Subcutaneous adipose tissue (tissue), 4 donors: ENCODE results near the gene PLXNC1. TPM values are rescaled to one million over a fixed set of nuclear protein-coding genes. Genes with fewer than 3 reads are reported as not detected.

ENCODE experiments used
- CTCF ChIP-seq: fragments of 450-650 bp; IDR thresholded peaks from one replicate; pipeline ENCODE4 v1.5.1; 2016; ENCODE audit warnings: low read depth, mild to moderate bottlenecking, control low read depth, antibody characterized with exemption, moderate library complexity
- total RNA-seq, 4 donors: library from RNA; depleted of rRNA; stranded (reverse); fragments of >200 nt; gene quantifications; one replicate each; pipeline ENCODE4 v1.1.0, GENCODE V29; 2016

The PLXNC1 gene
- total RNA-seq, 4 donors from 2014 or later, result 5.7 to 32.3 (median 8.1) TPM

- no peak for TF ChIP-seq CTCF
These were observed 96.1 kb downstream of the PLXNC1 start for GRCh38 chr12:94244165-94245133.

DNA sequence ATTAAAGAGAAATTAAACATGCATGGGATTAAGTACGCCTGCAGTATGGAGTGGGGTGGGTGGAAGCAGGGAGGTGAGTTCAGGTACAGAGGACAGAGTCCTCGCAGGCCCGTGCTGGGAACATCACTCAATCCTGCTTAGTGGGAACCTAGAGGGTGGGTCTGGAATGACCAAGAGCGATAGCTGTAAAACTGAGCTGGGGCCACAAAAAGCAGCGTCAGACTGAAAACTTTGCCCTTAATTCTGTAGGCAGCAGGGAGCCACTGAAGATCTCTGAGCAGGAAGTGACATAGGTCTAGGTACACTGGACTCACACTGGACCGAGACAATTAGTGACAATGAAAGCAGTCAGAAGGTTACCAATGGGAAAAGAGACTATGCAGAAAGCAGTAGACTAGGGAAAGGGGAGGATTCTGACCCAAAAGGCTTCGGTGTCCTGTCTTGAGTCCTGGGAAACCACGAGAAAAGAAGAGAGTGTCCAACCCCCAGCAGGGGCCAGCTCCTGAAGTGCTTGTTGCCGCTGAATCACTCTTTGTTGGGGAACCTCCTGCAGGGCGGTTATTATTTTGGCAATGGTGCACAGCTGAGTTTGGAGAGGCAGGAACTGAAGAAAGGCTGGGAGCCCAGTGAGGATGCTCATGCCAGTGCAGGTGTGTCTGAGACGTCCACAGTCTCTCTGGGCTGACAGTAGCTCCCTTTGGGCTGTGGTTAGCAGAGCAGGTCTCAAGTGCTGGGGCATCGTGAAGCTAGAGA lies 97.4 kb downstream of the PLXNC1 start:
- TF ChIP-seq CTCF, result no peak

DNA sequence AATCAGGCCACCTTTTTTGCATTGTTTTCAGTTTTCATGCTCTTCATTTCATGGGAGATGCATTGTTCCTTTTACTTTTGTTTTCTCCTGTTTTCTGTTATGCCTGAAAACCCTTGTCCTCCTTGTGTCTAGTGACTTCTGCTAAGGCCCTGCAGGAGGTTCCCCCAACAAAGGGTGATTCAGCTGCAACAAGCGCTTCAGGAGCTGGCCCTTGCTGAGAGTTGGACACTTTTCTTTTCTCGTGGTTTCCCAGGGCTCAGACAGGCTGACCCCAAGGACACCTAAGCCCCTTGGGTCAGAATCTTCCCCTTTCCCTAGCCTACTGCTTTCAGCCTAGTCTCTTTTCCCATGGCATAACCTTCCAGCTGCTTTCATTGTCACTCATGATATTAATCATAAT lies 98.9 kb downstream of the PLXNC1 start:
- no peak for TF ChIP-seq CTCF

- no peak for TF ChIP-seq CTCF
These were observed 100.2 kb downstream of the PLXNC1 start for GRCh38 chr12:94248582-94248981.

- no peak for TF ChIP-seq CTCF
These were observed 101.8 kb downstream of the PLXNC1 start for GRCh38 chr12:94250130-94250529.

DNA sequence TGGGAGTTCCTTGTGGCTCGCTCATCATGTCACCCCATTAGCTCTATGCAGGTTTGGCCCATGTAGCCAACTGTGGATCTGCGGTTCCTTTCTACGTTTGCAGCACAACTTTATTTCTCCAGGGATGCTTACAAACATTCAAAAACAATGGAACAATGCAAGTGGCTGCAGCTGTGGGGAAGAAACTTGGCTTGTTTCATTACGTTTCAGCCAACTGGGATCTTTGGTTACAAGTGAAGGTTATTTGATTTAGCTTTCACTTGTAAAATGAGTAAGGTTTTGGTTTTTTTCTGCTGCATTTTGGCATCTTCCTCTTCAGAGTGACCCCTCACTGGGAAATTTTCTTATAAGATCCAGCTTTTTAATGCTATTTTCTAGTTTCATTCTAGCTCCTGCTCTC lies 105.9 kb downstream of the PLXNC1 start:
- no peak for TF ChIP-seq CTCF

DNA sequence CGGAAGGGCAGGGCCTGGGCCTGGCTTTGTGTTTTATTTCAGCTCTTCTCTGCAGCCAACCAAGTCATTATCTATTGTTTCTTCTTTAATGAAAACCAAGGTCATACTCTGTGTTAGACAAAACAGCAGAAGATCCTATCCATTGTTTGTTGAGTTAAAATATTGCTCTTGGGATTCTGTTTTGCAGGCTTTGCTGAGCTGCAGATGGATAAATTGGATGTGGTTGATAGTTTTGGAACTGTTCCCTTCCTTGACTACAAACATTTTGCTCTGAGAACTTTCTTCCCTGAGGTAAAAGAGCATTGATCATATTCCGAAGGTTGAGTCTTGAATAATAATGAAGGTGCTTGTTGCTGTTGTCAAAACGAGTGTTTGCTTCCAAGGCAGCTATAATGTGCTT lies 106.6 kb downstream of the PLXNC1 start:
- TF ChIP-seq CTCF, result no peak
